OCI-LY3 (cell line): ENCODE data around the gene DLGAP4.

ENCODE experiments used
- EZH2phosphoT487 ChIP-seq: fragments of 200-600 bp; shearing (Covaris generic); IDR thresholded peaks from 2 replicates; pipeline ENCODE4 v1.6.1; 2018; ENCODE audit warnings: antibody characterized with exemption, mixed run types, low read depth
- TF ChIP-seq, protein P1 (sequence below): fragments of 200-600, 300-600 bp; sonication (generic); IDR thresholded peaks from 2 replicates; pipeline ENCODE4 v1.5.1; 2014; ENCODE audit warnings: antibody characterized with exemption, low read length, low read depth

DNA sequence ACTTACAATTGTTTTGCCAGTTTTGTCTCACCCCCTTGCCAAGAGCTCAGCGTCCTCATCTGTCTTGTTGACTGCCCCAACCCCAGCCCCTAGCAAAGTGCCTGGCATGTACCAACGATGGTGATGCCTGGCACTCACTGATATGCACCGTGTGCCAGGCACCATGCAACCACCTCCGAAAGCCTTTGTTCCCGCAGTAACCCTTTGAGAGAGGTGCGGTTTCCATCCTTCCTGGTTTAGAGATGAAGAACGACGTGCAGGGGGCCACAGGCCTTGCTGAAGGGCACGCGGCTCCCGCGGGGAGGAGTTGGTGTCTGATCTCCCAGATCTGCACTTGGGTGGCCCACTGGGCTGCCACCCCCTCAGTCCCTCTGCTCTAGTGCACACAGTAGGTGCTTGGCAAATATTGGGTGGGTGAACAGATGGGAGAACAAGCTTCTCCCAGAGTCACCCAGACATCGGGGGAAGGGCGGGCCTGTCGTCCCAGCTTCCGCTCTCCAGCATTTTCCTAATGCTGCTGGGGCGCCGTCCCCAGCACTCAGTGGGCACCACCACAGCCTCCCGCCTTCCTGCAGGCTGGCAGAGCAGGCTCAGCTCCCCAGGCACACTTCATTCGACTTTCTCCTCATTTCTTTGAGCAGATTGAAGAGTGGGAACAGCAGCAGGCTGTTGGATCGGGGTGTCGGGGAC lies 35.3 kb downstream of the DLGAP4 start:
- TF ChIP-seq, protein P1, sequence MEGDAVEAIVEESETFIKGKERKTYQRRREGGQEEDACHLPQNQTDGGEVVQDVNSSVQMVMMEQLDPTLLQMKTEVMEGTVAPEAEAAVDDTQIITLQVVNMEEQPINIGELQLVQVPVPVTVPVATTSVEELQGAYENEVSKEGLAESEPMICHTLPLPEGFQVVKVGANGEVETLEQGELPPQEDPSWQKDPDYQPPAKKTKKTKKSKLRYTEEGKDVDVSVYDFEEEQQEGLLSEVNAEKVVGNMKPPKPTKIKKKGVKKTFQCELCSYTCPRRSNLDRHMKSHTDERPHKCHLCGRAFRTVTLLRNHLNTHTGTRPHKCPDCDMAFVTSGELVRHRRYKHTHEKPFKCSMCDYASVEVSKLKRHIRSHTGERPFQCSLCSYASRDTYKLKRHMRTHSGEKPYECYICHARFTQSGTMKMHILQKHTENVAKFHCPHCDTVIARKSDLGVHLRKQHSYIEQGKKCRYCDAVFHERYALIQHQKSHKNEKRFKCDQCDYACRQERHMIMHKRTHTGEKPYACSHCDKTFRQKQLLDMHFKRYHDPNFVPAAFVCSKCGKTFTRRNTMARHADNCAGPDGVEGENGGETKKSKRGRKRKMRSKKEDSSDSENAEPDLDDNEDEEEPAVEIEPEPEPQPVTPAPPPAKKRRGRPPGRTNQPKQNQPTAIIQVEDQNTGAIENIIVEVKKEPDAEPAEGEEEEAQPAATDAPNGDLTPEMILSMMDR = no peak
- no peak for TF ChIP-seq EZH2phosphoT487
